Ovary (tissue), 9 donors: ENCODE measurements around the gene SELENON. TPM values are rescaled to one million over a fixed set of nuclear protein-coding genes. Genes with fewer than 3 reads are reported as not detected.

Experiments
- DNase-seq, 5 donors: peaks; one replicate each; pipeline ENCODE4 v3.0.0-alpha.2; 2019 to 2020
- H3K27ac ChIP-seq, 2 donors: fragments of 200-600 bp; one replicate each; pipeline versions ENCODE4 v1.5.1 to v1.8.0; 2019 to 2022
- H3K27me3 ChIP-seq: fragments of 200-600 bp; one replicate; pipeline ENCODE4 v1.8.0; 2022
- H3K36me3 ChIP-seq: fragments of 200-600 bp; sonication (generic); one replicate; pipeline ENCODE4 v1.5.1; 2019
- H3K4me1 ChIP-seq: one replicate; pipeline ENCODE4 v1.8.1; 2013; ENCODE audit warnings: mild to moderate bottlenecking, moderate library complexity; ENCODE audit not compliant: insufficient read depth
- H3K4me3 ChIP-seq: fragments of 200-600 bp; sonication (generic); one replicate; pipeline ENCODE4 v1.5.1; 2017
- H3K9me3 ChIP-seq, 2 donors: fragments of 200-600 bp in 1 of 2; sonication (generic) in 1 of 2; one replicate each; pipeline versions ENCODE4 v1.5.1 to v1.8.1; 2013 to 2019; ENCODE audit warnings: mild to moderate bottlenecking in 1 of 2, moderate library complexity in 1 of 2
- CTCF ChIP-seq, 3 donors: fragments of 450-650 bp in 2 of 3; fragments of 200-600 bp in 1 of 3; IDR thresholded peaks; one replicate each; pipeline versions ENCODE4 v1.5.1 to v1.8.0; 2016 to 2022; ENCODE audit warnings: antibody characterized with exemption in 3 of 3, mild to moderate bottlenecking in 1 of 3
- EP300 ChIP-seq: sonication (generic); formaldehyde crosslinking; IDR thresholded peaks from one replicate; pipeline ENCODE4 v1.6.1; 2017; ENCODE audit warnings: antibody characterized with exemption
- POLR2A ChIP-seq: fragments of 450-650 bp; IDR thresholded peaks from one replicate; pipeline ENCODE4 v1.6.1; 2017; ENCODE audit warnings: antibody characterized with exemption, mild to moderate bottlenecking, moderate library complexity
- WGBS, 3 donors: extraction: QIAGEN DNeasy Blood & Tissue Kit in 1 of 3; methylation state at CpG; one replicate each; pipeline versions ENCODE4 v1.1.5 to v1.1.7; 2013 to 2017; 5-methylcytosine and 5-hydroxymethylcytosine counted together
- intact Hi-C, 4 donors: fragments of 100-400 bp; cut with DNase I; formaldehyde crosslinking; loops; one replicate each; pipeline versions ENCODE4 v1.11.0 to v1.15.1; 2022 to 2023
- polyA plus RNA-seq, 2 donors: library from polyadenylated mRNA; stranded (reverse); fragments of 200-250 nt in 1 of 2; fragments of 350-450 nt in 1 of 2; fragmentation: Illumina TruSeq in 1 of 2; extraction: RNeasy Lipid Tissue Mini Kit (QIAGEN cat#74804) in 1 of 2; gene quantifications; one replicate each; pipeline ENCODE4 v1.2.3, GENCODE V29; 2013 to 2014
- total RNA-seq, 7 donors: library from RNA; depleted of rRNA in 2 of 7; stranded (reverse); fragments of >200 nt in 2 of 7; fragmentation: NEBNext Ultra II Directional in 3 of 7; extraction: Animal tissue kit (Norgen Biotek cat#: 25700) in 3 of 7; gene quantifications; one replicate each; pipeline versions ENCODE4 v1.1.0 to v1.2.4, GENCODE V29; 2016 to 2023
- donor health status: DM: no; HTN: no; CAD: no; lungs with moderate emphysema.
- donor health status: DM: no; HTN: no; CAD: no.
- donor health status: Bipolar disorder and iron deficiency.
- donor health status: DM: yes; HTN: yes; CAD: no.
- donor health status: DM: no; HTN: no; CAD: no.
- donor health status: DM: yes; HTN: yes; CAD: no.

Gene SELENON
- total and polyA plus RNA-seq, 9 donors = 13.9 to 139 (median 66.3) TPM

- Histone ChIP-seq H3K9me3 (no peaks in the 10 kb centered on the region), H3K27me3 (no peaks in the 10 kb centered on the region), H3K27ac (no peak overlapping the region), H3K4me3 (no peak overlapping the region), H3K36me3 (no peaks in the 10 kb centered on the region), H3K4me1 (no peaks in the 10 kb centered on the region)
- intact Hi-C loops = loop anchor here in 2 of 4 donors (10.0 kb wide), 2 partner anchors 49 to 99 kb away; no protein-coding TSS in a partner anchor
- WGBS, 3 donors = 67 to 70% (median 70%) methylated on average over 7 of the region's 7 CpGs
- DNase-seq = no peak
- TF ChIP-seq EP300 (no peak), POLR2A (no peak), CTCF (IDR thresholded peaks at IDR 0.05) (no peak)
Observed at GRCh38 chr1:25793585-25794170, 6.3 kb upstream of the SELENON start.

- 58 to 64% (median 62%) methylated on average over 8 of the region's 8 CpGs for WGBS, 3 donors
- DNase-seq = no peak
- H3K36me3 ChIP-seq = no peaks in the 10 kb centered on the region
- intact Hi-C loops = loop anchor here in 2 of 4 donors (10.0 kb wide), 2 partner anchors 50 to 100 kb away; no protein-coding TSS in a partner anchor
- H3K4me1 ChIP-seq = no peaks in the 10 kb centered on the region
- no peaks in the 10 kb centered on the region for H3K9me3 ChIP-seq
- no peak overlapping the region for H3K27ac ChIP-seq
- H3K27me3 ChIP-seq = no peaks in the 10 kb centered on the region
- H3K4me3 ChIP-seq = no peak overlapping the region
- TF ChIP-seq EP300 (no peak), CTCF (IDR thresholded peaks at IDR 0.05) (no peak), POLR2A (no peak)
Observed at GRCh38 chr1:25794325-25794724, 5.7 kb upstream of the SELENON start.

- no peaks in the 10 kb centered on the region for H3K27me3 ChIP-seq
- 60 to 67% (median 60%) methylated on average over 2 of the region's 2 CpGs for WGBS, 3 donors
- TF ChIP-seq POLR2A = no peak
- no peak for TF ChIP-seq CTCF (IDR thresholded peaks at IDR 0.05)
- no peak for TF ChIP-seq EP300
- DNase-seq = no peak
- H3K9me3 ChIP-seq = no peaks in the 10 kb centered on the region
- intact Hi-C loops = loop anchor here in 3 of 4 donors (5.0 to 10.0 kb wide), 5 partner anchors 50 to 1383 kb away; partner anchors contain the start of gene STPG1 (in 1 of the 3)
- no peak overlapping the region for H3K27ac ChIP-seq
- no peak overlapping the region for H3K4me3 ChIP-seq
- H3K36me3 ChIP-seq = no peaks in the 10 kb centered on the region
- no peaks in the 10 kb centered on the region for H3K4me1 ChIP-seq
Observed at GRCh38 chr1:25795211-25795610, 4.8 kb upstream of the SELENON start.

GRCh38 chr1:25795946-25796810, 3.8 kb upstream of the SELENON start:
- DNase-seq = no peak
- Histone ChIP-seq H3K36me3 (no peaks in the 10 kb centered on the region), H3K4me1 (peaks cover 4% of the 10 kb centered on the region), H3K27me3 (no peaks in the 10 kb centered on the region), H3K4me3 (no peak overlapping the region), H3K27ac (no peak overlapping the region), H3K9me3 (no peaks in the 10 kb centered on the region)
- TF ChIP-seq CTCF (IDR thresholded peaks at IDR 0.05) = no peak
- TF ChIP-seq POLR2A = no peak
- no peak for TF ChIP-seq EP300
- intact Hi-C loops = loop anchor here in 3 of 4 donors (2.0 to 10.0 kb wide), 6 partner anchors 51 to 1384 kb away; partner anchors contain the start of gene STPG1 (in 1 of the 3)
- 78 to 81% (median 80%) methylated on average over 22 of the region's 22 CpGs for WGBS, 3 donors
